ENCODE measurements around the gene HIVEP3.

DNA sequence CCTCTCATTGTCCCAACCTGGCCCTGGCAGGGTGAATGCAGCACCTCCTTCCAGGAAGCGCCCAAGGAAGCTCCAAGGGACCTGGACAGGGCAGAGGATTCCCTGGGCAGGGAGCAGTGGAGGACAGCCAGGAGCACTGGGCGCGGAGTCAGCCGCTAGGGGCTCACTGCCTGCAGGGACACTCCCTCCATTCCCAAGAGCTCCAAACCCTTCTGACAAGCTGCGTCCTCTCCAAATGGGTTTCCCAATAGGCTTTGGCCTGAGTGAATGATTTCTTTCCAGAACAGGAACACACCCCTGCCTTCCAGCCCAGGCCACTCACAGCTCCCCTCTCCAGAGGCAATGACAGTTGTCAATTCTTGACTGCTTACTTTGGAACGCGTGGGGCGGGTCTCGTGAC is 305.8 kb downstream of the HIVEP3 start:
- TF ChIP-seq, protein P1, sequence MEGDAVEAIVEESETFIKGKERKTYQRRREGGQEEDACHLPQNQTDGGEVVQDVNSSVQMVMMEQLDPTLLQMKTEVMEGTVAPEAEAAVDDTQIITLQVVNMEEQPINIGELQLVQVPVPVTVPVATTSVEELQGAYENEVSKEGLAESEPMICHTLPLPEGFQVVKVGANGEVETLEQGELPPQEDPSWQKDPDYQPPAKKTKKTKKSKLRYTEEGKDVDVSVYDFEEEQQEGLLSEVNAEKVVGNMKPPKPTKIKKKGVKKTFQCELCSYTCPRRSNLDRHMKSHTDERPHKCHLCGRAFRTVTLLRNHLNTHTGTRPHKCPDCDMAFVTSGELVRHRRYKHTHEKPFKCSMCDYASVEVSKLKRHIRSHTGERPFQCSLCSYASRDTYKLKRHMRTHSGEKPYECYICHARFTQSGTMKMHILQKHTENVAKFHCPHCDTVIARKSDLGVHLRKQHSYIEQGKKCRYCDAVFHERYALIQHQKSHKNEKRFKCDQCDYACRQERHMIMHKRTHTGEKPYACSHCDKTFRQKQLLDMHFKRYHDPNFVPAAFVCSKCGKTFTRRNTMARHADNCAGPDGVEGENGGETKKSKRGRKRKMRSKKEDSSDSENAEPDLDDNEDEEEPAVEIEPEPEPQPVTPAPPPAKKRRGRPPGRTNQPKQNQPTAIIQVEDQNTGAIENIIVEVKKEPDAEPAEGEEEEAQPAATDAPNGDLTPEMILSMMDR (IDR thresholded peaks at IDR 0.05), result no peak
- no peak for TF ChIP-seq POLR2A (IDR thresholded peaks at IDR 0.05)

All from body of pancreas (tissue), 4 donors.